ENCODE data around the gene SFRP5. TPM values are rescaled to one million over a fixed set of nuclear protein-coding genes. Genes with fewer than 3 reads are reported as not detected.

The SFRP5 gene
- total and polyA plus RNA-seq, 2 of the 13 experiments (the other 11 are each of a cell fraction or from before 2014, with no cell fraction given) = 0.32 to 1.7 TPM

DNA sequence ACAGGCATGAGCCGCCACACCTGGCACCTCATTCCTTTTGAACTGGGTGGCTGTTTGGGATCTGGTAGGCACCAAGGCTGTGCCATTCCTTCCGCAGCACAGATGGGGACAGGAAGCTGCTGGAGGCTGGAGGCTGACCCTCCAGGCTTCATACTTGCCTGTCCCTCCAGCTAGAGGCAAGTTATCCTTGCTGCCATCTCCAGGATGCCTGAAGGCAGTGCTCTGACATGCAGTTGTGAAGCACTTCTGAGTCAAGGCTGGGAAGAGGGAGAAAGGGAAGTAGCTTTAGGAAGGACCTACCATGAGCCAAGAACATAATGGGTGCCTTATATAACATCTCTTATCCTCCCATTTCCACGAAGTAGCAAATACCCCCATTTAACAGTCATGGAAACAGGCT lies 48.8 kb downstream of the SFRP5 start (continued):
- TF ChIP-seq, protein P1, sequence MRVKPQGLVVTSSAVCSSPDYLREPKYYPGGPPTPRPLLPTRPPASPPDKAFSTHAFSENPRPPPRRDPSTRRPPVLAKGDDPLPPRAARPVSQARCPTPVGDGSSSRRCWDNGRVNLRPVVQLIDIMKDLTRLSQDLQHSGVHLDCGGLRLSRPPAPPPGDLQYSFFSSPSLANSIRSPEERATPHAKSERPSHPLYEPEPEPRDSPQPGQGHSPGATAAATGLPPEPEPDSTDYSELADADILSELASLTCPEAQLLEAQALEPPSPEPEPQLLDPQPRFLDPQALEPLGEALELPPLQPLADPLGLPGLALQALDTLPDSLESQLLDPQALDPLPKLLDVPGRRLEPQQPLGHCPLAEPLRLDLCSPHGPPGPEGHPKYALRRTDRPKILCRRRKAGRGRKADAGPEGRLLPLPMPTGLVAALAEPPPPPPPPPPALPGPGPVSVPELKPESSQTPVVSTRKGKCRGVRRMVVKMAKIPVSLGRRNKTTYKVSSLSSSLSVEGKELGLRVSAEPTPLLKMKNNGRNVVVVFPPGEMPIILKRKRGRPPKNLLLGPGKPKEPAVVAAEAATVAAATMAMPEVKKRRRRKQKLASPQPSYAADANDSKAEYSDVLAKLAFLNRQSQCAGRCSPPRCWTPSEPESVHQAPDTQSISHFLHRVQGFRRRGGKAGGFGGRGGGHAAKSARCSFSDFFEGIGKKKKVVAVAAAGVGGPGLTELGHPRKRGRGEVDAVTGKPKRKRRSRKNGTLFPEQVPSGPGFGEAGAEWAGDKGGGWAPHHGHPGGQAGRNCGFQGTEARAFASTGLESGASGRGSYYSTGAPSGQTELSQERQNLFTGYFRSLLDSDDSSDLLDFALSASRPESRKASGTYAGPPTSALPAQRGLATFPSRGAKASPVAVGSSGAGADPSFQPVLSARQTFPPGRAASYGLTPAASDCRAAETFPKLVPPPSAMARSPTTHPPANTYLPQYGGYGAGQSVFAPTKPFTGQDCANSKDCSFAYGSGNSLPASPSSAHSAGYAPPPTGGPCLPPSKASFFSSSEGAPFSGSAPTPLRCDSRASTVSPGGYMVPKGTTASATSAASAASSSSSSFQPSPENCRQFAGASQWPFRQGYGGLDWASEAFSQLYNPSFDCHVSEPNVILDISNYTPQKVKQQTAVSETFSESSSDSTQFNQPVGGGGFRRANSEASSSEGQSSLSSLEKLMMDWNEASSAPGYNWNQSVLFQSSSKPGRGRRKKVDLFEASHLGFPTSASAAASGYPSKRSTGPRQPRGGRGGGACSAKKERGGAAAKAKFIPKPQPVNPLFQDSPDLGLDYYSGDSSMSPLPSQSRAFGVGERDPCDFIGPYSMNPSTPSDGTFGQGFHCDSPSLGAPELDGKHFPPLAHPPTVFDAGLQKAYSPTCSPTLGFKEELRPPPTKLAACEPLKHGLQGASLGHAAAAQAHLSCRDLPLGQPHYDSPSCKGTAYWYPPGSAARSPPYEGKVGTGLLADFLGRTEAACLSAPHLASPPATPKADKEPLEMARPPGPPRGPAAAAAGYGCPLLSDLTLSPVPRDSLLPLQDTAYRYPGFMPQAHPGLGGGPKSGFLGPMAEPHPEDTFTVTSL (CRISPR knock-in tag; IDR thresholded peaks at IDR 0.05; ENCODE audit: borderline replicate concordance) = no peak
- TF ChIP-seq, protein P2, sequence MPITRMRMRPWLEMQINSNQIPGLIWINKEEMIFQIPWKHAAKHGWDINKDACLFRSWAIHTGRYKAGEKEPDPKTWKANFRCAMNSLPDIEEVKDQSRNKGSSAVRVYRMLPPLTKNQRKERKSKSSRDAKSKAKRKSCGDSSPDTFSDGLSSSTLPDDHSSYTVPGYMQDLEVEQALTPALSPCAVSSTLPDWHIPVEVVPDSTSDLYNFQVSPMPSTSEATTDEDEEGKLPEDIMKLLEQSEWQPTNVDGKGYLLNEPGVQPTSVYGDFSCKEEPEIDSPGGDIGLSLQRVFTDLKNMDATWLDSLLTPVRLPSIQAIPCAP (CRISPR knock-in tag; IDR thresholded peaks at IDR 0.05; ENCODE audit: low read depth) = no peak
- TF ChIP-seq, protein P3, sequence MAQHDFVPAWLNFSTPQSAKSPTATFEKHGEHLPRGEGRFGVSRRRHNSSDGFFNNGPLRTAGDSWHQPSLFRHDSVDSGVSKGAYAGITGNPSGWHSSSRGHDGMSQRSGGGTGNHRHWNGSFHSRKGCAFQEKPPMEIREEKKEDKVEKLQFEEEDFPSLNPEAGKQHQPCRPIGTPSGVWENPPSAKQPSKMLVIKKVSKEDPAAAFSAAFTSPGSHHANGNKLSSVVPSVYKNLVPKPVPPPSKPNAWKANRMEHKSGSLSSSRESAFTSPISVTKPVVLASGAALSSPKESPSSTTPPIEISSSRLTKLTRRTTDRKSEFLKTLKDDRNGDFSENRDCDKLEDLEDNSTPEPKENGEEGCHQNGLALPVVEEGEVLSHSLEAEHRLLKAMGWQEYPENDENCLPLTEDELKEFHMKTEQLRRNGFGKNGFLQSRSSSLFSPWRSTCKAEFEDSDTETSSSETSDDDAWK (CRISPR knock-in tag; IDR thresholded peaks at IDR 0.05) = no peak
- no peak for TF ChIP-seq MEF2D (CRISPR knock-in tag; IDR thresholded peaks at IDR 0.05)
